PC-9 (cell line): Measurements from ENCODE around the gene MAMDC4. TPM values are rescaled to one million over a fixed set of nuclear protein-coding genes. Genes with fewer than 3 reads are reported as not detected.

Experiments used
- BruUV-seq: library from RNA; stranded (reverse); fragments of 400-500 nt; replicated peaks from 2 replicates; lab custom pipeline; 2021; lab: Mats Ljungman, UMichigan
- CTCF ChIA-PET: fragments of 300-600 bp; sonication (Branson Sonifier 250); formaldehyde crosslinking; loops from one replicate; lab custom pipeline; 2022; ENCODE audit warnings: antibody characterized with exemption; lab: Charles Lee
- POLR2A ChIA-PET: fragments of 300-600 bp; sonication (Branson Sonifier 250); formaldehyde crosslinking; loops from one replicate; lab custom pipeline; 2022; ENCODE audit warnings: antibody characterized with exemption; ENCODE audit not compliant: unreplicated experiment; lab: Charles Lee
- DNase-seq, 2 experiments: peaks; one replicate each; pipeline versions ENCODE4 v3.0.0 to v3.0.0-alpha.2; 2015 to 2022; ENCODE audit warnings: mixed read lengths in 1 of 2
- H2AFZ ChIP-seq: fragments of 200-600 bp; sonication (generic); 2 replicates; pipeline ENCODE4 v1.8.1; 2017; ENCODE audit warnings: antibody characterized with exemption
- H3F3A ChIP-seq: fragments of 200-600 bp; sonication (generic); 2 replicates; pipeline ENCODE4 v1.8.1; 2017; ENCODE audit warnings: antibody characterized with exemption, mild to moderate bottlenecking, low read depth; ENCODE audit not compliant: insufficient read depth
- H3K27ac ChIP-seq: fragments of 200-600 bp; sonication (generic); 2 replicates; pipeline ENCODE4 v1.6.1; 2016; ENCODE audit warnings: mixed run types
- H3K27me3 ChIP-seq: fragments of 200-600 bp; sonication (generic); 2 replicates; pipeline ENCODE4 v1.6.1; 2016; ENCODE audit warnings: low read depth, mixed run types; ENCODE audit not compliant: insufficient read depth
- H3K36me3 ChIP-seq: fragments of 200-600 bp; sonication (generic); 2 replicates; pipeline ENCODE4 v1.6.1; 2016; ENCODE audit warnings: low read depth, mixed run types
- H3K4me1 ChIP-seq: fragments of 200-600 bp; sonication (generic); replicated peaks from 2 replicates; pipeline ENCODE4 v1.6.1; 2016; ENCODE audit warnings: mixed run types; ENCODE audit not compliant: insufficient read depth
- H3K4me2 ChIP-seq: fragments of 200-600 bp; sonication (generic); 2 replicates; pipeline ENCODE4 v1.6.1; 2017; ENCODE audit warnings: mixed run types
- H3K4me3 ChIP-seq: fragments of 200-600 bp; sonication (generic); 2 replicates; pipeline ENCODE4 v1.6.1; 2016; ENCODE audit warnings: mixed run types
- H3K79me2 ChIP-seq: fragments of 200-600 bp; sonication (generic); 2 replicates; pipeline ENCODE4 v1.6.1; 2017; ENCODE audit warnings: low read depth, mixed run types
- H3K9me2 ChIP-seq: fragments of 200-600 bp; sonication (generic); 2 replicates; pipeline ENCODE4 v1.8.1; 2017; ENCODE audit warnings: mild to moderate bottlenecking; ENCODE audit not compliant: insufficient read depth
- H3K9me3 ChIP-seq: fragments of 200-600 bp; sonication (generic); 2 replicates; pipeline ENCODE4 v1.8.1; 2016; ENCODE audit warnings: low read depth; ENCODE audit not compliant: insufficient read depth
- H4K20me1 ChIP-seq: fragments of 200-600 bp; sonication (generic); 2 replicates; pipeline ENCODE4 v1.8.1; 2017; ENCODE audit not compliant: insufficient read depth
- EZH2 ChIP-seq: fragments of 200-600 bp; sonication (generic); IDR thresholded peaks from 2 replicates; pipeline ENCODE4 v1.8.0; 2017; ENCODE audit warnings: antibody characterized with exemption, low read depth
- intact Hi-C: fragments of 100-400 bp; cut with micrococcal nuclease; formaldehyde crosslinking; loops from one replicate; pipeline ENCODE4 v1.10.0; 2022; ENCODE audit not compliant: unreplicated experiment
- total RNA-seq: library from RNA; stranded (reverse); gene quantifications from 2 replicates; pipeline ENCODE4 v1.2.3, GENCODE V29; 2021
- TF ChIP-seq, protein P1 (sequence below): fragments of 200-600 bp; sonication (generic); conservative IDR thresholded peaks from 2 replicates; pipeline ENCODE4 v1.6.1; 2017; ENCODE audit warnings: mixed run types, antibody characterized with exemption, mild to moderate bottlenecking, moderate library complexity

Gene MAMDC4
- total RNA-seq, 1 experiment from 2014 or later = 9.2 TPM

DNA sequence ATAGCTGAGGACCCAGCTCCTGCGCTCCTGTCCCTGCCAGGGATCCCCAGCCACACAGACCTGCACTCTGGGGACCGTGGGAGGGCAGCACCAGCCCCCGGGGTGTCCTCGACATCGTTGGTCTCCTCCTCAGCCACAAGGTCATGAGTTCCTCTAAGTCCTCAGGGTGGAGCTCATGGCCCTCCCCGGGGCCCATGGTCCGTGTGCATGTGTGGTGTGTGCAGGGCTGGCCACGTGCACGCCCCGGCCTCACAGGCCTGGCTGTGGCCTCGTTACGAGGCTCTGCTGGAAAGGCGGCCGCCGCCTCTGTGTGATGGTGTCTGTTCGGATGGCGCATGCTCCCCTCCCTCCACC, 26.0 kb upstream of the MAMDC4 start:
- Histone ChIP-seq H3K9me3 (no peaks in the 10 kb centered on the region), H3K4me3 (no peak overlapping the region), H3K79me2 (no peaks in the 10 kb centered on the region), H2AFZ (no peak overlapping the region), H3F3A (no peaks in the 10 kb centered on the region), H3K36me3 (no peaks in the 10 kb centered on the region), H3K27ac (no peak overlapping the region), H3K4me1 (no peaks in the 10 kb centered on the region), H3K4me2 (no peak overlapping the region), H3K27me3 (no peaks in the 10 kb centered on the region), H4K20me1 (peaks cover 11% of the 10 kb centered on the region), H3K9me2 (no peaks in the 10 kb centered on the region)
- no peak for TF ChIP-seq EZH2
- TF ChIP-seq, protein P1, sequence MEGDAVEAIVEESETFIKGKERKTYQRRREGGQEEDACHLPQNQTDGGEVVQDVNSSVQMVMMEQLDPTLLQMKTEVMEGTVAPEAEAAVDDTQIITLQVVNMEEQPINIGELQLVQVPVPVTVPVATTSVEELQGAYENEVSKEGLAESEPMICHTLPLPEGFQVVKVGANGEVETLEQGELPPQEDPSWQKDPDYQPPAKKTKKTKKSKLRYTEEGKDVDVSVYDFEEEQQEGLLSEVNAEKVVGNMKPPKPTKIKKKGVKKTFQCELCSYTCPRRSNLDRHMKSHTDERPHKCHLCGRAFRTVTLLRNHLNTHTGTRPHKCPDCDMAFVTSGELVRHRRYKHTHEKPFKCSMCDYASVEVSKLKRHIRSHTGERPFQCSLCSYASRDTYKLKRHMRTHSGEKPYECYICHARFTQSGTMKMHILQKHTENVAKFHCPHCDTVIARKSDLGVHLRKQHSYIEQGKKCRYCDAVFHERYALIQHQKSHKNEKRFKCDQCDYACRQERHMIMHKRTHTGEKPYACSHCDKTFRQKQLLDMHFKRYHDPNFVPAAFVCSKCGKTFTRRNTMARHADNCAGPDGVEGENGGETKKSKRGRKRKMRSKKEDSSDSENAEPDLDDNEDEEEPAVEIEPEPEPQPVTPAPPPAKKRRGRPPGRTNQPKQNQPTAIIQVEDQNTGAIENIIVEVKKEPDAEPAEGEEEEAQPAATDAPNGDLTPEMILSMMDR = no peak
- DNase-seq = peak in 1 of 2 experiments; percentile 17
- BruUV-seq = no TSS peak
- intact Hi-C loops = no loop called here
- ChIA-PET POLR2A (no interaction called here), CTCF (no interaction called here)

DNA sequence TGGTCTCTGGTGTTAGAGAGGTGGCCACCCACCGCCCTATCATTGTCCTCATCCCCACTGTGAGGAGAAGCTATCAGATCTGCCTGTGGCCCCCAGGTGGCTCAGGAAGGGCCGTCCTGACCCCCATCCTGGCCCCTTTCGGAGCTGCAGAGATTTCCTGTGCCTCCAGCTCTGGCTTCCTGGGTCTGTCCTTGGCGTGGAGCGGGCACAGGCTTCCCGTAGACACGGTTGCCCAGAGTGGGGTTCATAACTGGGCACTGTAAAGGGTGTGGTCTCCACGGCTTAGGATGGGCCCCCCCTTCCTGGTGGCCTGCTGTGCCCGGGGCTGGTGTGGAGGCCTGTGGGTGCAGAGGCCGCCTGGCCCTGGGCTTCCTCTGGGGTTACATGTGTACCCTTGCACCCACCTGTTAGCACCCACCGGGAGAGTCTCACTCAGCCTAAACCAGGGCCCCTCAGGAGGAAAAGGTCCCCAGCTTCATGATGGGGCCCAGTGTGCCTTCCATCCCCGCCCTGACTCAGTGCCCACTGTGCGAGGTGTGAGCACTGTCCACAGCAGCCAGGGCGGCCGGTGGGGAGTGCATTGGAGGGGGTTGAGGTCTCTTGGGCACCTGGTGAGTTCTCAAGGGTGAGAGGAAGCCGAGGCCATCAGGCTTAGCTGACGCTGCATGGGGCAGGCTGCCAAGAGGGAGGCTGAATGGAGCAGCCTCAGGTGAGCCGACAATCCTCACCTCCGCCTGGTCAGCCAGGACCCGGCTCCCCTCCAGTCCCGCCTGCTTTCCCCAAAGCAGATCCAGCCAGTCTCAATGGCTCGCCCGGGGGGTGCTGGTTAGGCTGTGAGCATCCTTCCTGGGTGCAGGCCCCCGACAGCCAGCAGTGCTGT, 25.2 kb upstream of the MAMDC4 start:
- Histone ChIP-seq H3K4me1 (no peaks in the 10 kb centered on the region), H3K9me2 (no peaks in the 10 kb centered on the region), H3K4me2 (no peak overlapping the region), H3K36me3 (no peaks in the 10 kb centered on the region), H3K79me2 (no peaks in the 10 kb centered on the region), H2AFZ (no peak overlapping the region), H3K27me3 (no peaks in the 10 kb centered on the region), H3K27ac (no peak overlapping the region), H3K9me3 (no peaks in the 10 kb centered on the region), H4K20me1 (peaks cover 11% of the 10 kb centered on the region), H3K4me3 (no peak overlapping the region), H3F3A (no peaks in the 10 kb centered on the region)
- TF ChIP-seq EZH2 = no peak
- TF ChIP-seq, protein P1 = no peak
- intact Hi-C loops = no loop called here
- CTCF ChIA-PET = no interaction called here
- DNase-seq = peak in 1 of 2 experiments; percentile 13
- BruUV-seq = no TSS peak
- POLR2A ChIA-PET = no interaction called here

DNA sequence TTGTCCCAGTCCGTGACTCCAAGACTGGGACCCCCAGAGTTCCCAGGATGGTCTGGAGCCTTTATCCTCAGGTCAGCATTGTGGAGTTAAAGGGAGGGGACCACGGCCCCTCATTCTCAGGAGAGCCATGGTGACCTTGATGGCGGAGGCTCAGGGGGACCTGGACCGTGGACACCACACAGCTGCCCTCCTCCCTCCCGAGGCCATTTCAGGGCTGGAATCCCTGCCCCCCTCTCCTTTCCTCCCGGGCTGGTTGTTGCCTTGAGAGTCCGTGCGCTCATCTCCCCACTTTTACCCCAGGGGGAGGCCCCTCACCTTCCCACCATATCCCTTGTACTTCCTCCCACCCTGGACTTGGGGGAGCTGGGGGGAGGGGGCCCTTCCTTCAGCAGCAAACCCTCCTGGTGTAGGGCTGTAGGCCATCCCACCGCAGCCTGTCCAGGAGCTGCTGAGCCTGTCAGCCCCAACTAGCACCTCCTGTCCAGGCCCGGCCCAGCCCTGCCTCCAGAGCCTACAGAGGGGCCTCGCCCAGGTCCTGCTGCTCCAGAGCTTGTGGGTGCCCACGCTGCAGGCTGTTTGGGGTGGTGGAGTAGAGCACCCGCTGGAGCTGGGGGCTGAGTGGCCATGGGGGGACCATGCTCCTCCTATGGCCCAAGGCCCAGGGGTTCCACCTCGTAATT, 24.2 kb upstream of the MAMDC4 start:
- no peak overlapping the region for H3K27ac ChIP-seq
- H3K27me3 ChIP-seq = no peaks in the 10 kb centered on the region
- no peaks in the 10 kb centered on the region; the same call in 1 of the 2 replicates for H3F3A ChIP-seq
- no peaks in the 10 kb centered on the region for H3K9me2 ChIP-seq
- no peaks in the 10 kb centered on the region for H3K9me3 ChIP-seq
- no peak for TF ChIP-seq EZH2
- TF ChIP-seq, protein P1 = no peak
- ChIA-PET POLR2A (no interaction called here), CTCF (no interaction called here)
- H2AFZ ChIP-seq = no peak overlapping the region
- H3K4me1 ChIP-seq = no peaks in the 10 kb centered on the region
- no peak overlapping the region for H3K4me2 ChIP-seq
- DNase-seq = peak in 1 of 2 experiments; percentile 28
- peaks cover 6% of the 10 kb centered on the region; the same call in 1 of the 2 replicates for H4K20me1 ChIP-seq
- no peak overlapping the region for H3K4me3 ChIP-seq
- intact Hi-C loops = no loop called here
- no TSS peak for BruUV-seq
- H3K79me2 ChIP-seq = no peaks in the 10 kb centered on the region
- H3K36me3 ChIP-seq = no peaks in the 10 kb centered on the region
